Inflammatory macrophage treated with lipopolysaccharide for 4 hours (primary cell): ENCODE data around the gene DIAPH3.
A peak's percentile ranks its signal among the peaks of the same experiment; 100 is the strongest.
"Not testable (repeated sequence)": the region's sequence is repeated elsewhere in the genome, so short reads cannot be mapped to it uniquely, and the experiment has no call there.

Experiments
- DNase-seq: peaks from one replicate; pipeline ENCODE4 v3.0.0-alpha.2; 2020

DIAPH3 gene

GRCh38 chr13:60163478-60164233, at the start of gene DIAPH3:
Gene DIAPH3 (minus strand): TSS chr13:60163928. CDS start chr13:60163766, 162 bp downstream.
- peak; percentile 94 for DNase-seq

- no peak for DNase-seq
Measured at GRCh38 chr13:60213236-60213744, 49.6 kb upstream of the DIAPH3 start.

- DNase-seq = no peak
Measured at GRCh38 chr13:60211548-60211947, 47.8 kb upstream of the DIAPH3 start.

- no peak for DNase-seq
Measured at GRCh38 chr13:60210510-60211330, 47.0 kb upstream of the DIAPH3 start.

- DNase-seq = not testable (repeated sequence)
Measured at GRCh38 chr13:60205499-60205898, 41.8 kb upstream of the DIAPH3 start.

- DNase-seq = no peak
Measured at GRCh38 chr13:60201286-60201685, 37.6 kb upstream of the DIAPH3 start.

GRCh38 chr13:60195893-60196292, 32.2 kb upstream of the DIAPH3 start:
- DNase-seq = not testable (repeated sequence)

GRCh38 chr13:60182907-60183306, 19.2 kb upstream of the DIAPH3 start:
- DNase-seq = no peak

- DNase-seq = no peak
Measured at GRCh38 chr13:60178327-60178726, 14.6 kb upstream of the DIAPH3 start.

- DNase-seq = no peak
Measured at GRCh38 chr13:60175571-60175970, 11.8 kb upstream of the DIAPH3 start.

- DNase-seq = no peak
Measured at GRCh38 chr13:60174113-60174512, 10.4 kb upstream of the DIAPH3 start.

- DNase-seq = no peak
Measured at GRCh38 chr13:60172111-60172510, 8.4 kb upstream of the DIAPH3 start.

GRCh38 chr13:60170414-60170813, 6.7 kb upstream of the DIAPH3 start:
- DNase-seq = no peak

- no peak for DNase-seq
Measured at GRCh38 chr13:60169239-60170031, 5.7 kb upstream of the DIAPH3 start.

- DNase-seq = no peak
Measured at GRCh38 chr13:60167121-60167520, 3.4 kb upstream of the DIAPH3 start.

- no peak for DNase-seq
Measured at GRCh38 chr13:60165391-60166099, 1.8 kb upstream of the DIAPH3 start.

- DNase-seq = no peak
Measured at GRCh38 chr13:60164234-60164889, 634 bp upstream of the DIAPH3 start.

- no peak for DNase-seq
Measured at GRCh38 chr13:60162096-60162495, 1.6 kb downstream of the DIAPH3 start.

- no peak for DNase-seq
Measured at GRCh38 chr13:60158321-60158801, 5.4 kb downstream of the DIAPH3 start.

- DNase-seq = no peak
Measured at GRCh38 chr13:60155978-60156377, 7.8 kb downstream of the DIAPH3 start.

- DNase-seq = no peak
Measured at GRCh38 chr13:60152904-60153303, 10.8 kb downstream of the DIAPH3 start.

GRCh38 chr13:60152114-60152513, 11.6 kb downstream of the DIAPH3 start:
- no peak for DNase-seq
